Inflammatory macrophage treated with lipopolysaccharide for 4 hours (primary cell): ENCODE data around the gene SLC39A11.

Experiments
- DNase-seq: peaks from one replicate; pipeline ENCODE4 v3.0.0-alpha.2; 2020

SLC39A11 gene

DNA sequence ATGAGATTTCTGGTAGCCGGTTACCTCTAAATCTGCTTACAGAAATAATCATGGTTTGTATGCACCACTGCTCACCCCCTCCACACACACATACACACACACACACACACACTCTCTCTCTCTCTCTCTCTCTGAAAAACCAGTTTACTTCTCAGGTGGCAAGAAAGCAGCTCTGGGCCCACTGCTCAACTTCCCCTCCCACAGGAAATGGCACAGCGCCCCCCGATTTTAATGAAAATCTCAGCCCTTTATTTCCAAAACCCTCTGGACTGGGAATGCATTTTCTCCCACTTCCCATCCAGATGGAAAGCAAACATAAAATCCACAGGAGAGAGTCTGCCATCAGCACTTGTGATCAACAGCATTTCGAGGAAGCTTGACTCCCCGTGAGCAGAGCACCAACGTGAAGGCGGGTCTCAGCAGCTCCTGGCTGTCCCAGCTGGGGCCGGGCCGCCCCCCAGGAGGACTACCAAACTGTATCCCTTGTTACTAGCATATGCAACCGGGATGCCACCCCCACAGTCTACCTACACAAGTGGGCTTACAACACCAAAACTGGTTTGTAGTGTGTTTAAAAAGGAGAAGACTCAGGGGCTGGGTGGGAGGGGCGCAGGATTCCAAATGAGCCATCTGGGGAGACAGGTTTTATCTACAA lies 121.1 kb downstream of the SLC39A11 start:
- DNase-seq = no peak

DNA sequence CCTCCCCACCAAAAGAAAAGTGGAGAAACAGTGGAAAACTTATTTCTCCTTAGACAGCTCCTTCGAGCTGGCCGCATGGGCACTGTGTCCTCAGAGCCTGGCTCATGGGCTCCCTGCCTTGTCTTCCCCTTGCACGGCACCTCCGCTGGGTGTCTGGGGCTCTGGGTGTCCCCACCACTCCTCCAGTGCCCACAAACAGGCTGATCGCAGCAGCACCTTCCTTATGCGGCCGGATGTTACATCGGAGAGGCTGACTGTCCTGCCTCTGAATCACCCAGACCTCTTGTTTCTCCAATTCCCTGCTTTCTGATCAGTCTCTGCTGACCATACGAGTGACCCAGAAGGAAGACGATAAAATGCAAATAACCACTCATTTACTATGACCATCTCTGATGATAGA lies 121.7 kb downstream of the SLC39A11 start:
- no peak for DNase-seq

DNA sequence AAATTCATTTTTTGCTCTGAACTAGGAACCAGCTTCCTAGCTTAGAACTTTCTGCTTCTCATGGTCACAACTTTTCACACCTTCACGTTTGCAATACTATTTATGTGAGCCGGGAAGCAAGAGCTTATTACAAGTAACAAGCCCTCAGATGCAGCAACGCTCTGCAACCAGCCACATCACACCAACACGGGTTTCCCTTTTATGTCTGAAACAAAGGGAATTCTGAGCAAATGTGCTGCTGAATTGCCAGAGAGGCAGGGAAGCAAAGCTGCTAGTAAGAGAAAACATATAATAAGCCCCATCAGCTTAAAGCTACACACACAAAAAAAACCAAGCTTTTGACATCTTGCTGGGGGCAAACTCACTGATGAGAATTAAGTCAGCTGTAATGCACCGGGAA lies 122.2 kb downstream of the SLC39A11 start:
- no peak for DNase-seq

DNA sequence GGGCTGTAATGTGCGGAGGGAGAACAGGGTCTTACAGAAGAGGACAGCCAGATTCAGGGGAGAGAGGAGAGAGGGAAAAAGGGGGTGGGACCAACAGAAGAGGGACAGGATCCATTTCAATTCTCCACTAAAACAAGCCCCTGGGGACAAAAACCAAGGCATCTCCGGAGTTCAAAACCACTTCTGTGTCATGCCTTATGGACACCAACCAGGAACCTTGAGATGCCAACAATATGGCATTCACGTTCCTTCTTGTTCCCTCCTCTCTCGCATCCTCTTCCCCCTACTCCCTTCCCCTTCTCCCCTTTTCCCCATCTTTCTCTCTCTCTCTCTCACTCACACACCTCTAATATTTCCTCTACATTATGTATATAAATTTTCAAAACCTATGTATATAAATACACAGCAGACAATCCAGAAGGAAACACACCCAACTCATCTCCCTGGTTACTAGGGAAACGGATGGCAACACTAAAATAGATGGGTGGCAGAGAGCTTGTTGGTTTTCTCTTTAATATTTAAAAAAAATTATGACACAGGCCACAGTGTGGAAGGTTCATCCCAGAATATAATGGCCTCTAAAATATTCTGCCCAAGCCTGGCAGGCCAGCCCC lies 123.1 kb downstream of the SLC39A11 start:
- DNase-seq = no peak

DNA sequence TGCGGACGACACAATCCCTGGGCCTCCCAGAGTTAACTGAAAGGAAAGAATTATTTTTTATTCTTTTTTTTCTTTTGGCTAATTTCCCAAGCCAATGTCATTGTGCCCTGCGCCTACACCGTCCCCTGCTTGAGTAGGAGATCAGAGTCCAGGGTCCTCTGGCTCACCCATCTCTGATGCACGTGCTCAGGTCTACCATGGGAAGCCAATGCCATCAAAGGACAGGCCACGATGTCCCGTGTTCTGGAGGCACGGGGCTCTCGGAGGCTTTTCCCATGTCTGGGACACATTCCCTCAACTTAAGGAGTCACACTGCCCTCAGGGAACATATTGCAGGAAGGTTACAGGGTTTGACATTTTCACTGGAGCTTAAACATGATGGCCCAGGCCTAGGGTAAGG lies 123.7 kb downstream of the SLC39A11 start:
- DNase-seq = no peak

DNA sequence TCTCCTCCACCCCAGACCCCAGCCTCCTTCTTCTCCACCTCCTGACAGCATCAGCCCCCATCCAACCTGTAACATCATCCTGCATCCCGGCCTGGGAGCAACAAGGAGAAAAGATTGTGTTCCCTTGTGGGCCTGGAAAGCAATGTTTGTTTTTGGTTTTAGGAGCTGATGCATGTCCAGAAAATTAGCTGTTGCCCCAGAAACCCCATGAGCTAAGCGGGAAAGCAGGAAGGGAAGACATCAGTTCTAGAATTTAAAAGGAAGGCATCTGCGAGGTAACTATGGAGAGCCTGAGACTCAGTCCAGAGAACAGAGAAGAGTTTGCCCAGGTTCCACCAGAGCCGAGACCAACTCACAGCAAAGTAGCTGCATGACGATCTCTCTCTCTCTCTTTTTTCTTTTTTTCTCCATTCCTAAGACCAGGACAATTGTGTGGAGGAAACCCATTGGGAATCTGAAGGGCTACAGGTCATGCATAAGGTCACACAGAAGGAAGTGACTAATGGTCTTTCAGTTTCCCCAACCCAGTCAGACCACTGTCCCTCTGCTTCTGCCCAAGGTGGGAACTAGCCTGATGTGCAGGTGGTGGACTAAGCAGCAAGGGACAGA lies 124.4 kb downstream of the SLC39A11 start:
- DNase-seq = no peak

DNA sequence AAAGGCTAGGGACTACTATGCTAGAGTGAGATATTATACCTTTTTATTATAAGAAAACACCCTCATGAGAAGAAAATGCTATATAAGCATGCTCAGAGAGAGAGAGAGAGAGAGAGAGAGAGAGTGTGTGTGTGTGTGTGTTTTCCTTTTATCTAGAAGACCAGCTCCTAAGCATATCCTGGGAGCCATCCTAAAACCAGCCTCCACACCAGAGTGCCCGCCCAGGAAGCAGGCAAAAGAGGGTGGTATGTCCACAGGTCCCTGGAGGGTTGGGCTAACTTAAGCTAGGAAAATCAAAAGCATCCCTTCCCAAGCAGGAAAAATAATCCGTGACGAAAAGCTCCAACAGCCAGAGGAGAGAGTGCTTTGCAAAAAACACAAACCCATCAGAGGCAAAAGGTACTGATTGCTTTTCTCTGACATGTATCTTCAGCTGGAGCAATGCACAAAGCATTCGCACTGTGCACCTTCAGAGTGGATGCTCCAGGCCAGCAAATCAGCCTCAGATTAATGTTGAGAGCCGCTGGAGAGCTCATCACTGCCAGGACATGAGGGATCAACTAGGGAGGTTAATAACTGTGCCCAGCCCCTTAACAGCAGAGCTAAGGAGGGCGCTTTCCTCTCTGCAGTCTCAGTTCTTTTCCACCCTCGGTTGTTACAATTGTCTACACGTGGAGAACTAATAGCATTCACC lies 125.1 kb downstream of the SLC39A11 start:
- no peak for DNase-seq

DNA sequence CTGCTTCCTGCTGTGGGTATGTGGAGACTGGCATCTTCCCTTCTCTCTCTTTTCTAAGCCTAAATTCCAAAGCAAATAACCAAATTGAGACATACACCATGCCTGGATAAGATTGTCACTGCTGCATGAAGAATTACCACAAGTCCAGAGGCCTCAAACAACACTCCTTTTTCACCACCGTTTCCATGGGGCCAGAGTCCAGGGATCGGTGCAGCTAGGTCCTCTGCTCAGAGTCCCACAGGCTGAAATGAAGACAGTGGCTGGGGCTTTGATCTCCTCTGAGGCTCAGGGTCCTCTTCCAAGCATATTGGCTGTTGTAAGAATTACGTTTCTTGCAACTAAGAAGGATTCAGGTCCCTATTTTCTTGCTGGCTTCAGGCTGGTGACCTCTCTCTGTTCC lies 130.4 kb downstream of the SLC39A11 start:
- no peak for DNase-seq

DNA sequence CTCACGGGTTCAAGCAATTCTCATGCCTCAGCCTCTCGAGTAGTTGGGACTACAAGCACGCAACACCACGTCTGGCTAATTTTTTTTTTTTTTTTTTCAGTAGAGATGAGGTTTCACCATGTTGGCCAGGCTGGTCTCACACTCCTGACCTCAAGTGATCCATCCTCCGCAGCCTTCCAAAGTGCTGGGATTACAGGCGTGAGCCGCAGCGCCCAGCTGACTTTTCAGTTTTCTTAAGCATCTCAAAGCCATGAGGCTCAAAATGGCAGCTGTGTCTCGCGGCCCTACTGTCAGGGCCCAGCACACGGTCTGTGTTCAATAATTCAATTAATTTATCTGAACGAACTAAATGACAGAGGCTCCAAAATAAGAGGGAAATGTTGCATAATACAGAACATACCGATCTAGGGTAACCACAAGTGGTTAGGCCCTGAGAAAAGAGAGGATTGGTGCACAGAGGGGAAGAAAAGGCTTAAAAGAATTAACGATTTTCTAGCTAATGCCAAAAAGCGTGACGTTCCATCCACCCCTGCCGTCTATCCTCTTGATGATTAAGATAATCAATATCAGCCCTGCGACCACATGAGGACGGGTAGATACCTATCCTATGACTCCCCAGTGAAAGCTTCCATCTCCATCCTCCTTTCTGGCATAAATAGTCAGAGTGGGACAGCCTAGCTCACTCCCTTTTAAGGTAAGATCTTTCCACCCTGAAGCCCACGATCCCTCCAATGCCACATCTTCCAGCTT lies 136.9 kb downstream of the SLC39A11 start:
- no peak for DNase-seq

DNA sequence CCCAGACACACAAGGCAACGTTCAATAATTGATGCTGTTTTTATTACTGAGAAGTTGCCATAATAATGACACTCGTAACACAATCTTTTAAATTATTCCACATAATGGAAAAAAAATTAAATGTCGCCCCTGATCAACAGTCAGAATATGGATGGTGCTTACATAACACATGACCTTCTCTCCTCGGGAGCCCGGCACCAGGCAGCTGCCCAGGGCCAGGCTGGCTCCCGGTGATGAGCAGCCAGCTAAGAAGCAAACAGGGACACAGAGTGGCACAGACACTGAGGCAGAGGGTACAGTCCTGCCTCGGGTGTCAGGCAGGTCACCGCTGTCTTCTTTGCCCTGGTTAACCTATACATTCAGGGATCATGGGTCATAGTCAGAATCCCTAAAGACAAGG lies 137.9 kb downstream of the SLC39A11 start:
- no peak for DNase-seq

DNA sequence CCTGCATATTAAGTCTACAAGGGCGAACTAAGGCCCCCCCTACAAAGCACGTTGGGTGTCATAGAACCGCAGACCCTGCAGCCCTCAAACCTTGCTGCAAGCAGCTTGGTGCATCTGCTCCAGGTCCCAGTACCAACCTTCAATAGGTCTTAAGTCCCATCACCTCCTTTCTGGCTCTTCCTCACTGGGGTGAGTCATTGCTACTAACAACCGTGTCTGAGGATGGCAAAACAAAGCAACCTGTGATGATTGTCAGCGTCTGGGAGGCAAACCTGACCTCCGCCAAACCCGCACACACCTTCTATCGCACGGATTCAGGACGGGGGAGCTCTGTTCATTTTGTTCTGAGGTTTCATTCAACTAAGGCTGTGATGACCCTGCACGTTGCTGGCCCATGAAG lies 138.9 kb downstream of the SLC39A11 start:
- DNase-seq = no peak

DNA sequence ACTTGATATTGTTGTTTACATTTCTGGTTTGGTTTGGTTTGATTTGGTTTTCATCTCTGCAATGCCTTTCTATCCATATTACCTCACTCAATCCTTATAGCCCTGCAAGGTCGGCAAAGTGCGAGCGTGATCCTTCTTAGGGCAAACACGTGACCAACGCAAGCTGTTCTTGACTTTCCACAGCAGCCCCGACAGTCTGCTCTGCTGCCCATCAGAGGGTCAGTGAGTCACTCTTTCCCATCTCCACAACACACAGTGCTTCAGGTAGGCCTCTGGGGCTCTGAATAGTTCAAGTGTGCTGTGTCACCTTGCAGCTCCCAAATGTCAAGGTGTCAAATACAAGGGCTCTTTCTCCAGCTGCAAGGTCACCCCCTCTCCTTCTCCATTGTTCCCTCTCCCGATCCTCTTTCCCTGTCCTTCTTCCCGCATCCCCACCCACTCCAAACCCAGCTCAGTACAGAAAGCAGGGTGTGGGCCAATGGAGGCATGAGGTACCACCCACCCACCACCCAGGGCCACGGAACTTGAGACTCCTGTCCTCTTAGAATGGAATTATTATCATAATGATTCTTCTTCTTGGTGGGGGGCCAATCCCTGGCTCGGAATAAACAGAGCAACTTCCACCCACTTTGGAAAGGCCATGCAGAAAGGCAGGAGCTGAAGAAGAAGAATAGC lies 139.7 kb downstream of the SLC39A11 start:
- no peak for DNase-seq

DNA sequence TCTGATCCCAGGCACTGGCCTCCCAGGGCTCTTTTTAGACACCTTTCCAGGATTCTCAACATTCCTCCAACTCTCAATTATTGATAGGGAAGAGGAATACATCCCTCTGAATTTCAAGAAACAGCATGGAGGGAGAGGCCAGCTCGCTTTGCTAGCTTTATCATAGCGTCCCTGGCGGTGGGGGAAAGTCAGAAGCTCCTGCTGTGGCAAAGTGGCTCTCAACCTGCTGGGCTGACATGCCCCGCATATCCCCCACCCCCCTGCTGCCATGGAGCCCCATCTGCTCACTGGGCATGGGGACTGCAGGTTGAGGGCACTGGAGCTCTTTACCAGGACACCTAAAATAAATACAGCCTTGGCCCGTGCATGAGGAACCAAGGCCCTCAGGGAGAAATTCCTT lies 140.3 kb downstream of the SLC39A11 start:
- DNase-seq = no peak

DNA sequence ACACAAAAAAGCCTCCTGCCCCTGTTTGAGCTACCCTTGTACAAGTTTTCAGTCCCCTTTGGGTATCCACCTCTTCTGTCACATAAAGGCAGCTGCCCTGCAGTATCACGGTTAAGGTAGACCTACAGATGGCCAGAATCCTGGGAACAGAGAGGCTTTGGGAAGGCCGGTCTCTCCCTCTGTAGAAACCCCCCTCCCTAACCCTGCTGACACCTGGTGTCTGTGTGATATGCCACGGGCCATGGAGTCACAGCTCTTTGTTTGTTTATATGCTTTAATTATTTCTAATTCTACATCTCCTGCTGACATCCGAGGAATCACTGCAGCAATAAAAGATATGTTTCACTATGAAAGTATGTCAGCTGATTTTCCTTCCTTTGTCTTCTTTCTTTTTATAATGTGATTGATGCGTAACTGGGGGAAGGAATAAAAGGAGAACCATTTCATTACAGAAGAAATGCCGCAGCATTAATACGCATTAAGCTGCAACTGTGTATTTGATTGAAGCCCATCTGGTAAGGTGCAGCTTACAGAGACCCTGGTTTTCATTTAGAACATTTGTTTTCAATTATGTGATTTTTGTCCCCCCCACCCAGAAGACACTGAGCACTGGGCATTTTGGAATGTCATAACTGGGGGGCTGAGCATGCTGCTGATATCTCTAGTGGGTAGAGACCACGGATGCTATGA lies 142.1 kb downstream of the SLC39A11 start:
- no peak for DNase-seq

DNA sequence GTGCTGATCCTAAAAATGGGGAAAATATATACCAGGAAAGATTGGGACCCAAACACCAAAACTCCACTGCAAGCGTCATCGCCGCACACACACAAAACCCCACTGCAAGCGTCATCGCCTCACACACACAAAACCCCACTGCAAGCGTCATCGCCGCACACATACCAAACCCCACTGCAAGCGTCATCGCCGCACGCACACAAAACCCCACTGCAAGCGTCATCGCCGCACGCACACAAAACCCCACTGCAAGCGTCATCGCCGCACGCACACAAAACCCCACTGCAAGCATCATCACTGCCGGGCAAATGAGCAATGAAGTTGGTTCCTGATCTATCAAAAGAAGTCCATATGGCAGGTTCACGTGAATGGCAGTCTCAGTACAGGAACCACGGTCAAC lies 144.4 kb downstream of the SLC39A11 start:
- DNase-seq = no peak

DNA sequence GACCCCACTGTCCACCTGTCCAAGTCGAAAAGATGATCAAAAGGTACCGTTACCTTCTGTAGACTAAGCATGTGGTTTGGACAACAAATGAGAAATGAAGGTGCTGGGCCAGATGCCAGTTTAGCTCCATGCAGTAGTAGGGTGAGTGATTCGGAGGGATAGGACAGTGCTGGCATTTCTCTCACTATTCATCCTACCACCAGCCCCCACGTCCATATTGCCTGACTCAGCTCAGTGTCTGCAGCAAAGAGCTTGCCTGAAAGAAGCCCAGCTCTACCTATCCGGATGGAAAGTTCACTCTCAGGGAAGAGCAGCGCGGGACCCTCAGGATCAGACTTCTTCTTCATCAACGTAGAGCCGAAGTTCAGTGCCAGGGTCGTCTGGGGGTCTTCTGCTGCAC lies 145.0 kb downstream of the SLC39A11 start:
- DNase-seq = no peak

DNA sequence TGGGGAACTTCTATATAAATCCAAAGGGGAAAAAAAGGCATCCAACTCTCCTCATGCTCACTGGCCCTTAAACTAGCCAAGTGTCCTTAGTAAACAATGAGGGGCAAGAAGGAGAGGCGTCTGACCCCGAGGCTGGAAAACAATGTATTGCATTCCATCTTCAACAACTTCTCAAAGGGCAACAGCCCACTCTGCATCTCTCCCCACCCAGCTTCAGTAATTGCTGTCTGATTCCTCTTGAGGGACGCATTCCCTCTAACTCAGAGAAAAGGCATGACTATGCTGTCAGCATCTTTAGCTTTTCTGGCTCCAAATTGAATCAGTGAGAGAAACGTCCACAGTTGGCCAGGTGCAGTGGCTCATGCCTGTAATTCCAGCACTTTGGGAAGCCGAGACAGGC lies 145.8 kb downstream of the SLC39A11 start:
- DNase-seq = no peak

DNA sequence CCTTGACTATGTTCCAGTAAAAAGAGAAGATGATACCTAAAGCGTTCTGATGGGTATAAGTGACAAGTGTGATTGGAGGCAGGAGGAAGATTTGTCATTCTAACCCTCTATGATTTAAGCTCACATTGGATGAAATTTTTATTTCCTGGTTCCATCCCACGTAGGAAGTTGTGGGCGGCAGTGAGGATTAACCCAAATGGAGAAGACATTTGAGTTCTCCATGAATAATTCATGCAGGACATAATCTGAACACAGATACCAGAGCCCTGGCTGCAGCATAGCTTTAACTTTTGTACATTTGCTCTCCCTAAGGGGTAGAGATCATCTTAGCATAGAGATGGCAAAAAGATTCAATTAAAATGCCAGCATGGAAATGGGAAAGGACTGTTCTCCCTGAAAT lies 146.3 kb downstream of the SLC39A11 start:
- DNase-seq = peak; percentile 28

DNA sequence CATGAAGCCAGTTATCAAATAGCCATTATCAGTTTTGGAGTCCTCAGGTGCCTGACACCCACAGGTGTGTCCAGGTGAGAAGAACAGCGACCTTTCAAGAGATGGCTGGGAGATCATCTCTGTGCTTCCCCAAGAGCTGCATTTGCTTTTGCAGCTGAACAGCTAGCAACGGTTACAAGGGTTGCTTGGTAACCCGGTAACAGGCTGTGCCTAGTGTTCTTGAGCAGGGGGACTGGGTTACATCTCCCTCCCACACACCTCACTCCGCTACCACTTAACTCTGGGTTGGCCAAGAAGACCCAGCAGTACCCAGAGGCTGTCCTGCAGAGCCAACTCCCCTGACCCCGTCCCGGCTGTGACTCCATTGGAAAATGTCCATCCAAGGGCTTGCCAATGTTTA lies 147.0 kb downstream of the SLC39A11 start:
- no peak for DNase-seq

DNA sequence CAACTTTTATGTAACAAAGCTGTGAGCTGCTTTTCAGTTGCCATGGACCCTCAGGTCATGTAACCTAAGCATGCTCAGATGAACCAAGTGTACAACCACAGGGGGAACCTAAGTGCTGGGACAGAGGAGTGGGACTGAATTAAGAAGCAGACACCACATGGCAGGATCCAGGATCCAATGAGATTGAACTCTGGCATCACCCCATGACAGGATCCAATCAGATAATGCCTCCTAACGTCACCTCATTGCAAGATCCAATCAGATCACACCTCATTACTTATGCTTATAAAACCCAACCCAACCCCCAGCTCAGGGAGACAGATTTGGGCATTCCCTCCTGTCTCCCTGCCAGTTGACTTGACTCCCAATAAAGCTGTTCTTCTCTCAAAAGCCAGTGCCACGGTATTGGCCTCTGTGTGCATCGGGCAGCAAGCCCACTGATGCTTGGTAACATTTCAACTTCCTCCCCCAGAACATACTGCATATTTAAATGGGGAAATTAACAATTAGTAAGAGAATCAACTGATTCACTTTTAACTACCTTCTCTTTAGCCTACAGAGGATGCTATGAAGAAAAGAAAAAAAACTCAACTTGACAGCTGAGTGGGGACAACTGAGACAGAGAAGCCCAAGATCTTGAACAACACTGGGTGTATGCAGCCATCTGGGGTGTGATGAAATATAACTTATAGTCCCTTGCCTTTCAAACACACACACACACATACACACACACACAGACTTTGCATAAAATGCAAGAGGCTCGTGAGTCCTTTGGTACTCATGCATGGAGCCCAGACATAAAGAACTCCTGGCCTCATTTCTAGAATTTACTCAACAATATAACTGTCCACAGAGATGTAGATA lies 148.4 kb downstream of the SLC39A11 start:
- DNase-seq = no peak

DNA sequence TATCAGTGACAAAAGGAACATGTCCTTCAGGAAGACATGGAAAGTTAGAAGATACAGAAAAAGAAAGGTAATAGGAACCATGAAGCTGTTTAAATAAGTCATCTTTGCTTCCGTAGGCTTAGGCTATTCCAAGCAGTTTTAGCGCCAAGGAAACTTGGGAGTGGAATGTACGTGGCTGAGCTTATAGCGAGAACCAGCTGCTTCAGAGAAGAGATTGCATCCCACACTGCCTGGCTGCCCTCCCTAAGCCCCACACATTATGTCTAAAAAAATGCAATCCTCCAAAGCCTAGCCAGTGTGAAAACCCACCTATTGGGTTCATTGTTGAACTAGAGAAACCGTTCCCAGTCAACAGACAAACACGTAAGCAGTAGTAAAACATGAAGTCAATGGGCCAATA lies 149.9 kb downstream of the SLC39A11 start:
- no peak for DNase-seq
